Right lobe of liver (tissue), 6 donors: Measurements from ENCODE around the gene NELL2. TPM values are rescaled to one million over a fixed set of nuclear protein-coding genes. Genes with fewer than 3 reads are reported as not detected.

Source experiments
- ATAC-seq, 4 donors: fragments of 200-7000 bp; cut with Tn5 transposase; one replicate each; pipeline ENCODE4 v1.9.1; 2020; ENCODE audit warnings: mild to moderate bottlenecking in 4 of 4, moderate library complexity in 4 of 4
- DNase-seq, 3 donors: peaks; one replicate each; pipeline ENCODE4 v3.0.0-alpha.2; 2020
- H3K27ac ChIP-seq, 3 donors: fragments of 200-600 bp; one replicate each; pipeline ENCODE4 v1.8.0; 2022
- H3K27me3 ChIP-seq, 2 donors: fragments of 200-600 bp; one replicate each; pipeline ENCODE4 v1.8.0; 2022
- H3K36me3 ChIP-seq, 4 donors: fragments of 200-600 bp; sonication (generic) in 1 of 4; one replicate each; pipeline versions ENCODE4 v1.5.1 to v1.8.0; 2017 to 2022; ENCODE audit warnings: control low read depth in 1 of 4
- H3K4me1 ChIP-seq, 4 donors: fragments of 200-600 bp; sonication (generic) in 1 of 4; one replicate each; pipeline versions ENCODE4 v1.5.1 to v1.8.0; 2017 to 2022; ENCODE audit warnings: control low read depth in 1 of 4
- H3K4me3 ChIP-seq, 3 donors: fragments of 200-600 bp; one replicate each; pipeline ENCODE4 v1.8.0; 2022
- H3K9me3 ChIP-seq, 4 donors: fragments of 200-600 bp; sonication (generic) in 1 of 4; one replicate each; pipeline versions ENCODE4 v1.5.1 to v1.8.0; 2017 to 2022; ENCODE audit warnings: control low read depth in 1 of 4
- POLR2A ChIP-seq: fragments of 450-650 bp; IDR thresholded peaks from one replicate; pipeline ENCODE4 v1.6.1; 2017; ENCODE audit warnings: antibody characterized with exemption, mild to moderate bottlenecking
- WGBS: methylation state at CpG from one replicate; pipeline ENCODE4 v1.1.6; 2018; ENCODE audit warnings: low coverage, low lambda C conversion rate; ENCODE audit not compliant: insufficient coverage; ENCODE audit errors: missing lambda C conversion rate; 5-methylcytosine and 5-hydroxymethylcytosine counted together
- intact Hi-C, 2 donors: fragments of 100-400 bp; cut with DNase I; formaldehyde crosslinking; loops; one replicate each; pipeline versions ENCODE4 v1.11.2 to v1.14.1; 2022
- total RNA-seq, 6 experiments: library from RNA; depleted of rRNA in 2 of 6; stranded (reverse); fragments of >200 nt in 2 of 6; fragmentation: NEBNext Ultra II Directional in 3 of 6; extraction: Animal tissue kit (Norgen Biotek cat#: 25700) in 3 of 6; gene quantifications; one replicate each; pipeline versions ENCODE4 v1.1.0 to v1.2.4, GENCODE V29; 2016 to 2023
- TF ChIP-seq, protein P1 (sequence below), 4 donors: fragments of 200-600 bp in 3 of 4; fragments of 450-650 bp in 1 of 4; IDR thresholded peaks; one replicate each; pipeline versions ENCODE4 v1.5.1 to v1.8.0; 2016 to 2022; ENCODE audit warnings: antibody characterized with exemption in 4 of 4, mild to moderate bottlenecking in 2 of 4
- donor health status: DM: no; HTN: yes; CAD: no.
- donor health status: DM: no; HTN: no; CAD: no.
- donor health status: DM: no; HTN: no; CAD: no.
- donor health status: DM: no; HTN: yes; CAD: no.
- donor health status: DM: no; HTN: yes; CAD: no.

NELL2 gene
- total RNA-seq, 6 experiments from 2014 or later = 0.15 to 0.43 (median 0.43) TPM; not detected in 3

DNA sequence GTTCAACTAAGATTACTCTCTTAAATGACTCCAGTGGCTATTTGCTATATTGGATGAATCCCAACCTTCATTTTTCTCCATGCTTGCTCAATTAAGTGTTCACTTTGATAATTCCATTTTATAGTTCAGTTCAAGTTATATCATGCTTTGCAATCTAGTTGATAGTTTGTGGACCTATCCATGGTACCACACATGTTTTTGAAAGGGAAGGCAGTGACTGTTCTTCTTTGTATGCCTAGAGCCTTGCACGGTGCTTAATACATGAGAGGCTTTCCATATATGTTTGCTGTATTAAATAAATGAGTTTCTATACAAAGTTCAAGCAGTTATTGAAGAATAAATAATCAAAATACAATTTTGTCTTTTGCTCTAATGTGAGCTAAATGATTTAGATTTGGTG, 391.3 kb downstream of the NELL2 start:
- no peak for DNase-seq
- no peaks in the 10 kb centered on the region for H3K9me3 ChIP-seq
- no peak overlapping the region for H3K27ac ChIP-seq
- no peak for ATAC-seq
- H3K27me3 ChIP-seq = no peaks in the 10 kb centered on the region
- H3K4me3 ChIP-seq = no peak overlapping the region
- intact Hi-C loops = no loop called here
- 63% methylated on average over 1 of the region's 1 CpG for WGBS
- TF ChIP-seq, protein P1, sequence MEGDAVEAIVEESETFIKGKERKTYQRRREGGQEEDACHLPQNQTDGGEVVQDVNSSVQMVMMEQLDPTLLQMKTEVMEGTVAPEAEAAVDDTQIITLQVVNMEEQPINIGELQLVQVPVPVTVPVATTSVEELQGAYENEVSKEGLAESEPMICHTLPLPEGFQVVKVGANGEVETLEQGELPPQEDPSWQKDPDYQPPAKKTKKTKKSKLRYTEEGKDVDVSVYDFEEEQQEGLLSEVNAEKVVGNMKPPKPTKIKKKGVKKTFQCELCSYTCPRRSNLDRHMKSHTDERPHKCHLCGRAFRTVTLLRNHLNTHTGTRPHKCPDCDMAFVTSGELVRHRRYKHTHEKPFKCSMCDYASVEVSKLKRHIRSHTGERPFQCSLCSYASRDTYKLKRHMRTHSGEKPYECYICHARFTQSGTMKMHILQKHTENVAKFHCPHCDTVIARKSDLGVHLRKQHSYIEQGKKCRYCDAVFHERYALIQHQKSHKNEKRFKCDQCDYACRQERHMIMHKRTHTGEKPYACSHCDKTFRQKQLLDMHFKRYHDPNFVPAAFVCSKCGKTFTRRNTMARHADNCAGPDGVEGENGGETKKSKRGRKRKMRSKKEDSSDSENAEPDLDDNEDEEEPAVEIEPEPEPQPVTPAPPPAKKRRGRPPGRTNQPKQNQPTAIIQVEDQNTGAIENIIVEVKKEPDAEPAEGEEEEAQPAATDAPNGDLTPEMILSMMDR (IDR thresholded peaks at IDR 0.05) = no peak
- TF ChIP-seq POLR2A = no peak
- H3K4me1 ChIP-seq = no peaks in the 10 kb centered on the region
- no peaks in the 10 kb centered on the region for H3K36me3 ChIP-seq

DNA sequence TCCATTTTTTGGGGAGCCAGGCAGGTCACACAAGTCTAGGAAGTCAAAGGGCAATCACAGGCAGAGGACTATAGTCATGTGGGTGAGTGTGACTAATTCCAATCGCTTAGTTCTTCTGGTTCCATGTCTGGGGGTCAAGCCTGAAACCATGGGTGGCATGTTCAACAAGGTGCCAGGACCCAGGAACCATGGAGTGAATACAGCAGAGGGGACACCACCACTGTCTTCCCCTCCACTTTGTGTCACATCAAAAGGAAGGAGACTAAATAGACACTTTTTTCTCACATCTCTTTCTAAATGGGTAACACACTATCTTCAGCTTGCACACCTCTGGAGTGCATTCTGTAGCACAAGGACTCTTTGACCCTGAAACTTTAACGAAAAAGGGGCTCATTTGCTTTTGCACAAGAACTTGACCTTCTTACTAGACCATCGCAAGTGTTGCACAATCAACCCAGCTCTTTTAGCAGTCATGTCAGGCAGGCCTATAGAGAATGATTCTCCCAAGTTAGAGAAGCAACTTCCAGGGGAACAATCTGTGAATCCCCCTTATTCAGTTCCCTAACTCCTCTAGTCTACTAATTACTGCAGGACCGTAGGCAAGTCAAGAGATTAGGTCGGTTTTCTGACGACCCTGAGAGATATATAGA, 398.7 kb downstream of the NELL2 start:
- TF ChIP-seq POLR2A = no peak
- TF ChIP-seq, protein P1 (IDR thresholded peaks at IDR 0.05) = no peak
- Histone ChIP-seq H3K4me1 (no peaks in the 10 kb centered on the region), H3K27ac (no peak overlapping the region), H3K27me3 (no peaks in the 10 kb centered on the region), H3K9me3 (no peaks in the 10 kb centered on the region), H3K4me3 (no peak overlapping the region), H3K36me3 (no peaks in the 10 kb centered on the region)
- intact Hi-C loops = no loop called here
- no peak for ATAC-seq
- no peak for DNase-seq
- 52% methylated on average over 6 of the region's 6 CpGs for WGBS

DNA sequence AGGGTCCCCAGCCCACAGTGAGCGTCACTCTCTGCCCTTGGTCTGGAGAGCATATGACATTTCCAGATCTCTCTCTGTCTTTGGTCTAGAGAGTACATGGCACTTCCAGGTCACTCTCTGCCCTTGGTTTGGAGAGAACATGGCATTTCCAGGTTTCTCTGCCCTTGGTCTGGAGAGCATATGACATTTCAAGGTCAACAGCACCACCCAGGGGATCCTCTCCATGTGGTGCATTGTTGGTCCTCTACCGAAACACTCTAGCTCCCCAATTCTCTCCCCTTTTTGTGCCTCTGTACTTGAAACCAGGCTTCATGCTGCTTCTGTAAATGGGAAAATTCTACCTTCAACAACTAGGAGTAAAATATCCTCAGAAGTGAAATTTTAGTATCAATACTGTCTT, 399.4 kb downstream of the NELL2 start:
- no peak overlapping the region for H3K27ac ChIP-seq
- no peak for ATAC-seq

DNA sequence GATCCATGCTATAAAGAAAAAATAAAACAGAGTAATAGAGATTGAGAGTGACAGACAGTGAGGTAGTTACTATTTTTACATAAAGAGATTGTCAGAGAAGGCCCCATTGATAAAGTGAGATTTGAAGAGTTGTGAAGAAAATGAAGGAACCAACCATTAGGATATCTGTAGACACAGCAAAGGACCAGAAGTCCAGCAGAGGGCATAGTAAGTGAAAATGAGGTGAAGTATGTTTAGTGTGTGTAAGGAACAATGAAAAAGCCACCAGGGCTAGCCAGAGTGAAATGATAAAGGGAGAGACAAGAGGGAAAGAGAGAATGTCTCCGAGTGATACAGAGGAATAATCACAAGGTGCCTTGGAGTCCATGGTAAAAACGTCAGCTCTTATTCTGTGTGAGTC, 411.0 kb downstream of the NELL2 start:
- 57% methylated on average over 2 of the region's 2 CpGs for WGBS
- Histone ChIP-seq H3K4me1 (no peaks in the 10 kb centered on the region), H3K9me3 (no peaks in the 10 kb centered on the region), H3K36me3 (no peaks in the 10 kb centered on the region), H3K4me3 (no peak overlapping the region), H3K27me3 (no peaks in the 10 kb centered on the region), H3K27ac (no peak overlapping the region)
- no peak for ATAC-seq
- intact Hi-C loops = no loop called here
- TF ChIP-seq, protein P1 (IDR thresholded peaks at IDR 0.05) = no peak
- TF ChIP-seq POLR2A = no peak
- DNase-seq = no peak

More for the DNA sequence above, 399.4 kb downstream of the NELL2 start:
- intact Hi-C loops = no loop called here
- Histone ChIP-seq H3K27me3 (no peaks in the 10 kb centered on the region), H3K4me3 (no peak overlapping the region), H3K9me3 (no peaks in the 10 kb centered on the region), H3K4me1 (no peaks in the 10 kb centered on the region), H3K36me3 (no peaks in the 10 kb centered on the region)
- DNase-seq = no peak
- no peak for TF ChIP-seq POLR2A
- TF ChIP-seq, protein P1 (IDR thresholded peaks at IDR 0.05) = no peak
- WGBS = 71% methylated on average over 1 of the region's 2 CpGs
